HG02759 (cell line): ENCODE data around the gene ANKRD33B.

Source experiments
- ATAC-seq: cut with Tn5 transposase; IDR thresholded peaks from one replicate; pipeline ENCODE4 v1.9.1; 2021; ENCODE audit warnings: mild to moderate bottlenecking, moderate library complexity; ENCODE audit not compliant: unreplicated experiment

ANKRD33B gene

GRCh38 chr5:10671041-10672008, 107.5 kb downstream of the ANKRD33B start:
- ATAC-seq = no peak

- ATAC-seq = no peak
Observed at GRCh38 chr5:10672146-10673016, 108.5 kb downstream of the ANKRD33B start.

GRCh38 chr5:10673017-10673389, 109.1 kb downstream of the ANKRD33B start:
- ATAC-seq = no peak

- ATAC-seq = no peak
Observed at GRCh38 chr5:10673407-10673806, 109.5 kb downstream of the ANKRD33B start.

DNA sequence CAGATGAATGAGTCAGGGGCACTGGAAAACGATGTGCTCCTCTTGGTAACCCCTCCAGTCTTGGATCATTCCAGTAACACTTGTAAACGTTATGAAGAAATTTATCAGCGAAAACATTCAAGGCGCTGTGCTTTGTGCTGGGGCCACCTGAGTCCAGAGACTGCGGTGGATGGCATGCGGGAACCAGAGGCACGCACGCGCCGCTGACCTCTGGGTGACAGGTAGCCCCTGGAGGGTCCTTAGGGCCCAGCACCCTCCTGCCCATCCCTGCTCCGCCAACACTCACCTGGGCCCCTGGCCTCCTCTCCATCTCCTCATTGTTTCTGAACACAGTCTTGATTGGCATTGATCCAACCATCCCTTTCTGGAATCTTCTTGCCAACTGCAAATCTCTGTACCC, 110.2 kb downstream of the ANKRD33B start:
- ATAC-seq = no peak

GRCh38 chr5:10674582-10674981, 110.7 kb downstream of the ANKRD33B start:
- no peak for ATAC-seq

GRCh38 chr5:10675177-10675700, 111.4 kb downstream of the ANKRD33B start:
- no peak for ATAC-seq

- no peak for ATAC-seq
Observed at GRCh38 chr5:10676224-10676623, 112.4 kb downstream of the ANKRD33B start.

DNA sequence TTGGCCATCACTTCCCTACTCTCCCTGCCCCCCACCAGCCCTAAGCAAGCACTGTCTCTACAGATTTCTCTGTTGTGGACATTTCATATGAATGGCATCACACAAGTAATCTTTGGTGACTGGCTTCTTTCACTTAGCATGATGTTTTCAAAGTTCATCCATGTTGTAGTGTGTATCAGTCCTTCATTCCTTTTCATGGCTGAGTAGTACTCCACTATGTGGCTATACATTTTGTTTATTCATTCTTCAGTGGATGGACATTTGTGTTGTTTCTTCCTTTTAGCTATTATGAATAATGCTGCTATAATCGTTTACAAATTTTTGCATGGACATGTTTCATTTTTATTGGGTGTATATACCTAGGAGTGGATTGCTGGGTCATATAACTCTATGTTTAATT, 113.1 kb downstream of the ANKRD33B start:
- no peak for ATAC-seq

- no peak for ATAC-seq
Observed at GRCh38 chr5:10677533-10677932, 113.7 kb downstream of the ANKRD33B start.

DNA sequence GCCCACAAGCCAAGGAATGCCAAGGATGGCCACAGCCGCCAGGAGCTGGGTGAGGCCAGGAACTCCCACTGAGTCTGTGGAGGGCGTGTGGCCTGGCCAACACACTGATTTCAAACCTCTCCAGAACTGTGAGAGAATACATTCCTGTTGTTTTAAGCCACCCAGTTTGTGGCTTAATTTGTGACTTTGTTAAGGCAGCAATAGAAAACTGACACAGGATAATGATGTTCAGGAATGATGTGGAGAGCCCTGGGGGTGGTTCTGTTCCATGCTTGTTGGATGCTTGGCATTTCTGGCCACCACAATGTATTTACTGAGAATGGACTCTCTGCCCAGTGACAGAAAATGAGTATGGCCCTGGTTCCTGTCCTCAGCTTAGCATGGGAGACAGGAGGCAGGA, 114.4 kb downstream of the ANKRD33B start:
- ATAC-seq = no peak

GRCh38 chr5:10679336-10679988, 115.6 kb downstream of the ANKRD33B start:
- no peak for ATAC-seq

- no peak for ATAC-seq
Observed at GRCh38 chr5:10680876-10681481, 117.1 kb downstream of the ANKRD33B start.

GRCh38 chr5:10681731-10682679, 118.1 kb downstream of the ANKRD33B start:
- no peak for ATAC-seq

DNA sequence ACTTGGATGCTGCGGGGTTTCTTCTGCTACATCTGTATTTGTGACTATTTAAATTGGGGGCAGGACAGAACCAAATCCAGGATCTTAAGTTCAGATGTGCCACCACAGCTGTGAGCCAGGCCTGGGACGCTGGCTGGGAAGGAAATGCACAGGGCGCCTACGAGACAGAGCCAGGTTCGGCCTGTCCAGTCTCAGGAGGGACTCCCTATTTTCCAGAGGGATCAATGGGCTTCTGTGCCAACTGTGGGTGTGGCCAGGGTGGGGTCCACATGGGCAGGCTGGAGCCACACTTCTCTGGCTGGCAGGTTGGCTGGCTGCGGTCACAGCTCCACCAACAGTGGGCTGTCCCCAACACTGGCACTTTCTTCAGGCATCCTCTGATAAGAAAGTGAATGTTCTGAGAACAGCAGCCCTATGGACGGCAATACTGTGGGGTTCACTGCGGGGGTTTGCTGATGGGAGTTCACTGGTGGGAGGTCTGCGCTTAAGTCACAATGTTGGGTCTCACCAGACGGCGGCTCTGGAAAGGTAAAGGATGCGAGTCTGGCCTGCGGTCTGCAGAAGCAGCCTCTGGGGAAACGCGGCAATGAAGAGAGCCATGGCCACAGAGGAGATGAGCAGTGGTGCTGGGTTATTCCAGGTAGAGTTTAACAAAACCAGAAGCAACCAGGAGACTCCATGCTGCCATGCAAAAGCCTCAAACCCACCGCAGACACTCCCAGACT, 119.1 kb downstream of the ANKRD33B start:
- no peak for ATAC-seq

DNA sequence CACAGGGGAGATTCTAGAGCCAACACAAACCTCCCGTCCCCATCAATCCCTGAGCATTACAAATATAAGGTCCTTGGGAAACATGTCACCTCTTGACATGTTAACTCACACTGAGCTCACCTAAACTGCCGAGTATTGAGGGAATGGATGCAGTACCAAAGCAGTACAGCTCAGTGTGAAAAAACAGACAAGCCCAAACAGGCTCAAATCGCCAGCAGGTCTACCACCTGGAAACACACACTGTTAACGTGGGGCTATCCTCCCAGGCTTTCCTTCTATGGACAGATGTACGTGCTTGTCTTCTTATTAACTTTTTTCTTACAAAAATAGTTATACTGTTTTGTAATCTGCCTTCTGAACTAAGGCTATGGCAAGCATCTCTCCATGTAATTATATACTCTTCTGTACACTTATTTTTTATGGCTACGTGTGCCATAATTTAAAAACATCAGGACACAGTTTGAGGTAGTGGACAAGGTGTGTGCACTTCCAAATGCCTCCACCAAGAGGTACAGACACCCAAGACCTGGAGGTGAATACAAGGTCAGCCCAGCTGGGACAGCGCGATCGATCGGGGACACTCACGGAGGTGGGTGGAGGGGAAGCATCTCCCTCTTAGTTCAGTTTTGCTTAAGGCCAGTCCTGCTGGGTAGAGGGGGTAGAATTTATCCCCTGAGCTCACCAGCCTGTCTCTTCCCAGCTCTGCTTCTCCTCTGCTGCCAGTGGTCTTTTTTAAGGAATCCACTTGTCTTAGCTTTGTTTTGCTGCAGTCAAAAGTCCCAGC, 120.6 kb downstream of the ANKRD33B start:
- ATAC-seq = peak; percentile 67

GRCh38 chr5:10685115-10685521, 121.2 kb downstream of the ANKRD33B start:
- peak; percentile 79 for ATAC-seq

GRCh38 chr5:10686890-10687289, 123.0 kb downstream of the ANKRD33B start:
- no peak for ATAC-seq
